Activated B cell treated with CpG ODN at 0.5 μM for 24 hours (primary cell): ENCODE results near the gene ENO3. TPM values are rescaled to one million over a fixed set of nuclear protein-coding genes. Genes with fewer than 3 reads are reported as not detected.

Experiments
- ATAC-seq: fragments of 200-7000 bp; cut with Tn5 transposase; one replicate; pipeline ENCODE4 v1.10.0; 2021; ENCODE audit warnings: low read depth, mild to moderate bottlenecking, moderate library complexity
- CTCF ChIA-PET: fragments of 350-600 bp; sonication (Branson Sonifier 250); formaldehyde crosslinking; loops from one replicate; lab custom pipeline; 2021; ENCODE audit warnings: antibody characterized with exemption; lab: Charles Lee
- POLR2A ChIA-PET: fragments of 350-600 bp; sonication (Branson Sonifier 250); formaldehyde crosslinking; loops from one replicate; lab custom pipeline; 2021; ENCODE audit warnings: antibody characterized with exemption; lab: Charles Lee
- DNase-seq: peaks from one replicate; pipeline ENCODE4 v3.0.0; 2022
- H3K27ac Mint-ChIP-seq: one replicate; pipeline ENCODE4 v1.8.0; 2020; ENCODE audit warnings: mixed read lengths
- H3K27me3 Mint-ChIP-seq: one replicate; pipeline ENCODE4 v1.8.0; 2021; ENCODE audit warnings: mixed read lengths
- H3K36me3 Mint-ChIP-seq: one replicate; pipeline ENCODE4 v1.8.0; 2021; ENCODE audit warnings: low read depth, mixed read lengths
- H3K4me1 Mint-ChIP-seq: one replicate; pipeline ENCODE4 v1.8.0; 2021; ENCODE audit warnings: mixed read lengths
- H3K4me3 Mint-ChIP-seq: one replicate; pipeline ENCODE4 v1.8.0; 2020; ENCODE audit warnings: mild to moderate bottlenecking, mixed read lengths
- H3K9me3 Mint-ChIP-seq: one replicate; pipeline ENCODE4 v1.8.0; 2020; ENCODE audit warnings: mixed read lengths
- intact Hi-C: fragments of 100-400 bp; cut with micrococcal nuclease; formaldehyde crosslinking; loops from one replicate; pipeline ENCODE4 v1.15.1; 2024
- total RNA-seq: library from RNA; stranded (reverse); gene quantifications from 2 replicates; pipeline ENCODE4 v1.2.3, GENCODE V29; 2022
- TF ChIP-seq, protein P1 (sequence below): fragments of 200-600 bp; IDR thresholded peaks from one replicate; pipeline ENCODE4 v1.8.0; 2022; ENCODE audit warnings: antibody characterized with exemption, mild to moderate bottlenecking

The ENO3 gene
- total RNA-seq, 1 donor from 2014 or later: 29.5 TPM

DNA sequence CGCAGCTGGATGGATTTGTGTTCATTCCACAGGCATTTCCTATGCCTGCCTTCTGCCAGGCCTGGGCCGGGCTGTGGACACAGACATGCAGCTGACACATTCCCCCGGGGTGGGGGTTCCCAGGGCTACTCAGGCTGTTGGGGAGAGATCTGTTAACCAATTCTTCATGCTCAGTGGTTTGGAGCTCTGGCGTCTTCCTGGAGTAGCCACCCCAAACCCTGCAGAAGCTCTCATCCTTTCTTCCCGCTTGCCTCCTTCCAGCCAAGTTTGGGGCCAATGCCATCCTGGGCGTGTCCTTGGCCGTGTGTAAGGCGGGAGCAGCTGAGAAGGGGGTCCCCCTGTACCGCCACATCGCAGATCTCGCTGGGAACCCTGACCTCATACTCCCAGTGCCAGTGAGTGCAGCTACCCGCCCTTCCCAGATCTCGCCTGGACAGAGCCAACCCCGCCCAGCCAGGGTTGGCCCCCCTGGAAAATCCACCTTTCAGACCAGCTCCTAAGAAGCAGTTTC is 2.6 kb downstream of the ENO3 start:
- ChIA-PET CTCF (no interaction called here), POLR2A (interaction anchor here (0.7 to 12.1 kb wide), 3 partner anchors 13 to 64 kb away, joined by 3 to 391 read pairs (median 9); partner anchors contain the start of genes RNF167, SLC25A11 and SPAG7)
- Mint-ChIP-seq H3K4me3 (no peak overlapping the region), H3K4me1 (peaks cover 14% of the 10 kb centered on the region), H3K36me3 (peaks cover 9% of the 10 kb centered on the region), H3K9me3 (no peaks in the 10 kb centered on the region), H3K27ac (no peak overlapping the region), H3K27me3 (peaks cover 2% of the 10 kb centered on the region)
- intact Hi-C loops: no loop called here
- DNase-seq (no peak), ATAC-seq (no peak)
- TF ChIP-seq, protein P1, sequence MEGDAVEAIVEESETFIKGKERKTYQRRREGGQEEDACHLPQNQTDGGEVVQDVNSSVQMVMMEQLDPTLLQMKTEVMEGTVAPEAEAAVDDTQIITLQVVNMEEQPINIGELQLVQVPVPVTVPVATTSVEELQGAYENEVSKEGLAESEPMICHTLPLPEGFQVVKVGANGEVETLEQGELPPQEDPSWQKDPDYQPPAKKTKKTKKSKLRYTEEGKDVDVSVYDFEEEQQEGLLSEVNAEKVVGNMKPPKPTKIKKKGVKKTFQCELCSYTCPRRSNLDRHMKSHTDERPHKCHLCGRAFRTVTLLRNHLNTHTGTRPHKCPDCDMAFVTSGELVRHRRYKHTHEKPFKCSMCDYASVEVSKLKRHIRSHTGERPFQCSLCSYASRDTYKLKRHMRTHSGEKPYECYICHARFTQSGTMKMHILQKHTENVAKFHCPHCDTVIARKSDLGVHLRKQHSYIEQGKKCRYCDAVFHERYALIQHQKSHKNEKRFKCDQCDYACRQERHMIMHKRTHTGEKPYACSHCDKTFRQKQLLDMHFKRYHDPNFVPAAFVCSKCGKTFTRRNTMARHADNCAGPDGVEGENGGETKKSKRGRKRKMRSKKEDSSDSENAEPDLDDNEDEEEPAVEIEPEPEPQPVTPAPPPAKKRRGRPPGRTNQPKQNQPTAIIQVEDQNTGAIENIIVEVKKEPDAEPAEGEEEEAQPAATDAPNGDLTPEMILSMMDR: no peak

- Mint-ChIP-seq H3K4me1 (peaks cover 12% of the 10 kb centered on the region), H3K27me3 (no peaks in the 10 kb centered on the region), H3K27ac (no peak overlapping the region), H3K36me3 (peaks cover 22% of the 10 kb centered on the region), H3K4me3 (no peak overlapping the region), H3K9me3 (no peaks in the 10 kb centered on the region)
- CTCF ChIA-PET: no interaction called here
- POLR2A ChIA-PET: interaction anchor here (0.8 to 1.5 kb wide), 4 partner anchors 10 to 46 kb away, joined by 3 to 6 read pairs (median 4); partner anchors contain the start of genes RNF167, SLC25A11 and SPAG7
- ATAC-seq: no peak
- DNase-seq: no peak
- TF ChIP-seq, protein P1: no peak
- intact Hi-C loops: no loop called here
Measured at GRCh38 chr17:4955091-4955490, 4.2 kb downstream of the ENO3 start.

DNA sequence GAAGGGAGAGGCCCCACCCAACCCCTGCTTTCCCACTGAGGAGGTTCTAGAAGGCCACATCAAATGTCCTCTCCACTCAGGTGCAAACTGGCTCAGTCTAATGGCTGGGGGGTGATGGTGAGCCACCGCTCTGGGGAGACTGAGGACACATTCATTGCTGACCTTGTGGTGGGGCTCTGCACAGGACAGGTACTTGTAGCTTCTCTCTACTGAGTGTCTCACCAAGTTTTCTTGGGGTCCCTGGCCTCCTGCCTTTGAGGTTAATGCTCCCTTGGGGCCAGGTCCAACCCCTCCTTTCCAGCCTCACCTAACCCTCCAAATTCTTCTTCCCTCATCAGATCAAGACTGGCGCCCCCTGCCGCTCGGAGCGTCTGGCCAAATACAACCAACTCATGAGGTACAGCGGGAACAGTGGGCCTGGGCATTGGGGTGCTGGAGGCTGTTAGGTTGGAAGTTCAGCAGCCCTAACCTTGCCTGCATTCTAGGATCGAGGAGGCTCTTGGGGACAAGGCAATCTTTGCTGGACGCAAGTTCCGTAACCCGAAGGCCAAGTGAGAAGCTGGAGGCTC is 5.7 kb downstream of the ENO3 start:
- H3K27ac Mint-ChIP-seq: no peak overlapping the region
- ATAC-seq (no peak), DNase-seq (no peak)
- H3K9me3 Mint-ChIP-seq: no peaks in the 10 kb centered on the region
- no peak overlapping the region for H3K4me3 Mint-ChIP-seq
- POLR2A ChIA-PET: interaction anchor here (0.5 to 2.3 kb wide), 4 partner anchors 8 to 72 kb away, joined by 4 to 8 read pairs (median 5); partner anchors contain the start of genes PFN1, RNF167, SLC25A11 and SPAG7
- intact Hi-C loops: loop anchor here (1.0 kb wide), 1 partner anchor 47 kb away; no protein-coding TSS in a partner anchor
- TF ChIP-seq, protein P1: no peak
- no peaks in the 10 kb centered on the region for H3K4me1 Mint-ChIP-seq
- H3K36me3 Mint-ChIP-seq: peaks cover 34% of the 10 kb centered on the region
- CTCF ChIA-PET: no interaction called here
- no peaks in the 10 kb centered on the region for H3K27me3 Mint-ChIP-seq

DNA sequence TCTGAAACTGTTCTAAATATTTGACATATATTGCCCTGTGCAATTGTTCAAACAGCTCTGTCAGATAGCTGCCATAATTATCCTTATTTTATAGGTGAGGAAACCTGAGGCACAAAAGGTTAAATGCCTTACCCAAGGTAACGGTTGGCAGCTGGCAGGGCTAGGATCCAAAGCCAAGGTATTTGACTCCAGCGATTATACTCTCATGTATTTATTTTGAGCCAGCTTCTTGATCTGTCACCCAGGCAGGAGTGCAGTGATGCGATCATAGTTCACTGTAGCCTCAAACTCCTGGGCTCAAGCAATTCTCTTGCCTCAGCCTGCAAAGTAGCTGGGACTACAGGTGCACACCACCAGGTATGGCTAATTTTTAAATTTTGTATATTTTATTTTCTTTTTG is 7.2 kb downstream of the ENO3 start:
- TF ChIP-seq, protein P1: no peak
- Mint-ChIP-seq H3K27me3 (no peaks in the 10 kb centered on the region), H3K4me1 (no peaks in the 10 kb centered on the region), H3K9me3 (no peaks in the 10 kb centered on the region), H3K27ac (no peak overlapping the region), H3K4me3 (no peak overlapping the region), H3K36me3 (peaks cover 37% of the 10 kb centered on the region)
- DNase-seq (no peak), ATAC-seq (no peak)
- POLR2A ChIA-PET: interaction anchor here (0.7 to 2.3 kb wide), 3 partner anchors 9 to 120 kb away, joined by 4 to 8 read pairs (median 6); partner anchors contain the start of genes PFN1, SPAG7 and ZFP3
- intact Hi-C loops: no loop called here
- CTCF ChIA-PET: interaction anchor here (1.4 kb wide), 1 partner anchor 49 kb away, joined by 4 read pairs; no protein-coding TSS in a partner anchor

DNA sequence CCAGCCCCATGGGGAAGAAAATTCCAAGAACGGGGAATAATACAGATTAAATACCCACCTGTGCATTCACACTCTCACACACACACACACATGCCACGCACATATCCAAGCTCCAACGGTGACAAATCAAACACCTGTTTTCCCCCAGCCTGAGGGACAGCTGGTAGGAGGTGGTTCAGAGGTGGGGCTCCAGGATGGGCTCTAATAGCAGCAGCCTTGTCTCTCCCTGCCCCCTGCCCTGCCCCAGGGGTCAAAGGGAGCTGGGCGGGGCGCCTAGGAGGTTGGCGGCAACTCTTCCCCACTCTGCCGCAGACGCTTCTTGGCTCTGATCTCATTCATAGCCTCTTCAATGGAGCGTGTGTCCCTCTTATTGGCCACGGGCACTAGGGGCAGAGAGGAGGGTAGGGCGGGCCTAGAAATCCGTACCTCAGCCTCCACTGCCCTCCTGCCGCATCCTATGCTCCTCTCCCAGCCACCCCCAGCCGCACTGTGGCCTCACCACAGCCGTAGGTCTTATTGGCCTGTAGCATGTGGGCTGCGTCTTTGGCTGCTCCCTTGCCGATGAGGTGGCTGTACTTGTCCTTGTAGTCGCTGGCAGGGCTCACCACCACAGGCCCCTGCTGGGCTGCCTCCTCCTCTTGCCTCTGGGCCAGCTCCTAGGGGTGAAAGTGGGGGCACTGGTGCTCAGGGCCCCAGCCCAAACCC is 8.5 kb downstream of the ENO3 start:
- DNase-seq (no peak), ATAC-seq (no peak)
- Mint-ChIP-seq H3K27ac (no peak overlapping the region), H3K4me3 (no peak overlapping the region), H3K9me3 (no peaks in the 10 kb centered on the region), H3K4me1 (no peaks in the 10 kb centered on the region), H3K27me3 (no peaks in the 10 kb centered on the region), H3K36me3 (peaks cover 39% of the 10 kb centered on the region)
- ChIA-PET CTCF (no interaction called here), POLR2A (interaction anchor here (1.2 kb wide), 1 partner anchor 19 kb away, joined by 3 read pairs; the partner anchor contains the start of genes RNF167 and SLC25A11)
- intact Hi-C loops: no loop called here
- TF ChIP-seq, protein P1: no peak
